ENCODE results near the gene ARHGEF25.

The ARHGEF25 gene

DNA sequence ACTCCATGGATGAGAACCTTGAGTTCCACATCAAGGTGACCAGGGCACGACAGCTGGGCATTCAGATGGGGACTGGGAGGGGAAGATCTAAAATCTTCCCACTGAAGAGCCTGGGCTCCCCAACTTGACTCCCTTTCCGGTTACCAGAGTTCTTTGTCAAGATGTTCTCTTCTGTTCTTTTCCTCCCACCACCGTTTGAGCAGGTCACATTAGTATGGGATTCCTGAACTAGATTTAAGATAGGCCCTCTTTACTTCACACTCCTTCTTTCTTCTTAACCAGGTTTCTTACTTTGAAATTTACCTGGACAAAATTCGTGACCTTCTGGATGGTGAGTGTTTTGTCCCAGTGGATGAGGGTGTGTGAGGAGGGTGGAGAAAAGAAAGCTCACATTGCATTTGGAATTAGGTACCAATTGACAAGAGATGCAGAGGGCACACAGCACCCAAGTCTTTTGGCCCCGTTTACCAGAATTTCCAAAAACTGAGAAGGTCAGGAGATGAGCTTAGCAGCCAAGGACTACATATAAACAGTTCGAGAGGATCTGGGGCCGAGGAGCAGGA, 47.0 kb upstream of the ARHGEF25 start:
- Histone ChIP-seq H3K36me3 (ENCODE audit: control insufficient read depth in 2 of 2, insufficient read depth in 1 of 2, low read length in 2 of 2) (peaks cover 0 to 22% of the 10 kb centered on the region in 2 experiments; a peak in 2 of 3 replicates), H3K4me1 (ENCODE audit: control insufficient read depth, insufficient read depth, low read length) (no peaks in the 10 kb centered on the region), H3K9me3 (ENCODE audit: control insufficient read depth, insufficient read depth, low read depth, low read length) (no peaks in the 10 kb centered on the region), H3K4me3 (ENCODE audit: low read depth, low read length) (no peak overlapping the region), H3K27ac (ENCODE audit: extremely low read depth, low read depth, low read length) (no peak overlapping the region)
- ChIA-PET CTCF (interaction anchor here (0.6 to 1.8 kb wide), 3 partner anchors 12 to 58 kb away, joined by 3 to 5 read pairs (median 4); no protein-coding TSS in a partner anchor), POLR2A (no interaction called here)
- TF ChIP-seq ZNF677 (tag by site-specific recombination; IDR thresholded peaks at IDR 0.05), result no peak
- TF ChIP-seq YY1 (tag by site-specific recombination; IDR thresholded peaks at IDR 0.05), result no peak
- TF ChIP-seq, protein P1, sequence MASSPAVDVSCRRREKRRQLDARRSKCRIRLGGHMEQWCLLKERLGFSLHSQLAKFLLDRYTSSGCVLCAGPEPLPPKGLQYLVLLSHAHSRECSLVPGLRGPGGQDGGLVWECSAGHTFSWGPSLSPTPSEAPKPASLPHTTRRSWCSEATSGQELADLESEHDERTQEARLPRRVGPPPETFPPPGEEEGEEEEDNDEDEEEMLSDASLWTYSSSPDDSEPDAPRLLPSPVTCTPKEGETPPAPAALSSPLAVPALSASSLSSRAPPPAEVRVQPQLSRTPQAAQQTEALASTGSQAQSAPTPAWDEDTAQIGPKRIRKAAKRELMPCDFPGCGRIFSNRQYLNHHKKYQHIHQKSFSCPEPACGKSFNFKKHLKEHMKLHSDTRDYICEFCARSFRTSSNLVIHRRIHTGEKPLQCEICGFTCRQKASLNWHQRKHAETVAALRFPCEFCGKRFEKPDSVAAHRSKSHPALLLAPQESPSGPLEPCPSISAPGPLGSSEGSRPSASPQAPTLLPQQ (tag by site-specific recombination; IDR thresholded peaks at IDR 0.05), result no peak
- TF ChIP-seq ZNF560 (tag by site-specific recombination; IDR thresholded peaks at IDR 0.05; ENCODE audit: borderline replicate concordance), result no peak
- TF ChIP-seq, protein P2, sequence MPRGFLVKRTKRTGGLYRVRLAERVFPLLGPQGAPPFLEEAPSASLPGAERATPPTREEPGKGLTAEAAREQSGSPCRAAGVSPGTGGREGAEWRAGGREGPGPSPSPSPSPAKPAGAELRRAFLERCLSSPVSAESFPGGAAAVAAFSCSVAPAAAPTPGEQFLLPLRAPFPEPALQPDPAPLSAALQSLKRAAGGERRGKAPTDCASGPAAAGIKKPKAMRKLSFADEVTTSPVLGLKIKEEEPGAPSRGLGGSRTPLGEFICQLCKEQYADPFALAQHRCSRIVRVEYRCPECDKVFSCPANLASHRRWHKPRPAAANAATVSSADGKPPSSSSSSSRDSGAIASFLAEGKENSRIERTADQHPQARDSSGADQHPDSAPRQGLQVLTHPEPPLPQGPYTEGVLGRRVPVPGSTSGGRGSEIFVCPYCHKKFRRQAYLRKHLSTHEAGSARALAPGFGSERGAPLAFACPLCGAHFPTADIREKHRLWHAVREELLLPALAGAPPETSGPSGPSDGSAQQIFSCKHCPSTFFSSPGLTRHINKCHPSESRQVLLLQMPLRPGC (tag by site-specific recombination; IDR thresholded peaks at IDR 0.05), result no peak
- no peak for TF ChIP-seq ZSCAN23 (tag by site-specific recombination; IDR thresholded peaks at IDR 0.05)
- no peak for TF ChIP-seq ZXDB (tag by site-specific recombination; IDR thresholded peaks at IDR 0.05)
- no peak for TF ChIP-seq GLI4 (tag by site-specific recombination; IDR thresholded peaks at IDR 0.05)
- TF ChIP-seq ZNF629 (tag by site-specific recombination; IDR thresholded peaks at IDR 0.05), result no peak
- TF ChIP-seq ZNF324 (tag by site-specific recombination; IDR thresholded peaks at IDR 0.05), result no peak
- TF ChIP-seq ZNF426 (tag by site-specific recombination; IDR thresholded peaks at IDR 0.05), result no peak
- TF ChIP-seq ZNF501 (tag by site-specific recombination; IDR thresholded peaks at IDR 0.05), result no peak
- no peak for TF ChIP-seq ZNF2 (tag by site-specific recombination; IDR thresholded peaks at IDR 0.05)
- no peak for TF ChIP-seq ZIC2 (tag by site-specific recombination; IDR thresholded peaks at IDR 0.05)
- no peak for TF ChIP-seq ZNF146 (tag by site-specific recombination; IDR thresholded peaks at IDR 0.05)
- no peak for TF ChIP-seq ZFHX2 (tag by site-specific recombination; conservative IDR thresholded peaks at IDR 0.05)
- TF ChIP-seq ZNF292 (tag by site-specific recombination; IDR thresholded peaks at IDR 0.05; ENCODE audit: borderline replicate concordance, low read depth), result no peak
- no peak for TF ChIP-seq ZNF202 (tag by site-specific recombination; IDR thresholded peaks at IDR 0.05; ENCODE audit: borderline replicate concordance)
- TF ChIP-seq ZNF549 (tag by site-specific recombination; IDR thresholded peaks at IDR 0.05), result no peak

DNA sequence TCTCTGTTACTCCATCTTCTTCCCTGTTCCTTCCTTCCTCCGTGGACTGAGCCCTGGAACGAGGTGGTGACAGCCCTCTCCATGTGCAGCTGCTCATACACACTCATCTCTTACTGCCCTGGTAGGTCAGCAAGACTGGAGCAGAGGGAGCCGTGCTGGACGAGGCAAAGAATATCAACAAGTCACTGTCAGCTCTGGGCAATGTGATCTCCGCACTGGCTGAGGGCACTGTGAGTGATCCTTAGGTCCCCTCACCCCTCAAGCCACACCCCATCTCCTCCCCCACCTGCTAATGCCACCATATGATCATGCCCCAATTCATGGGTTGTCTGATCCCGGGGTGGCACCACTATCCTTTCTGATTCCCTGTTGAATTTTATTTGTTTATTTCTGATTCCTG, 42.4 kb upstream of the ARHGEF25 start:
- CTCF ChIA-PET, result interaction anchor here (0.9 to 1.4 kb wide), 2 partner anchors 14 to 16 kb away, joined by 3 to 6 read pairs; no protein-coding TSS in a partner anchor
- Histone ChIP-seq H3K4me3 (ENCODE audit: low read depth, low read length) (no peak overlapping the region), H3K4me1 (ENCODE audit: control insufficient read depth, insufficient read depth, low read length) (no peaks in the 10 kb centered on the region), H3K36me3 (ENCODE audit: control insufficient read depth in 2 of 2, insufficient read depth in 1 of 2, low read length in 2 of 2) (peaks cover 10 to 44% of the 10 kb centered on the region in 2 experiments), H3K9me3 (ENCODE audit: control insufficient read depth, insufficient read depth, low read depth, low read length) (no peaks in the 10 kb centered on the region), H3K27ac (ENCODE audit: extremely low read depth, low read depth, low read length) (no peak overlapping the region)
- no peak for TF ChIP-seq ZNF155 (tag by site-specific recombination; IDR thresholded peaks at IDR 0.05)
- TF ChIP-seq EGR2 (tag by site-specific recombination; IDR thresholded peaks at IDR 0.05; ENCODE audit: low read depth), result no peak
- TF ChIP-seq ZBTB17 (tag by site-specific recombination; IDR thresholded peaks at IDR 0.05), result no peak
- no peak for TF ChIP-seq ZNF621 (tag by site-specific recombination; IDR thresholded peaks at IDR 0.05)
- no peak for TF ChIP-seq ZNF624 (tag by site-specific recombination; IDR thresholded peaks at IDR 0.05)
- TF ChIP-seq, protein P3, sequence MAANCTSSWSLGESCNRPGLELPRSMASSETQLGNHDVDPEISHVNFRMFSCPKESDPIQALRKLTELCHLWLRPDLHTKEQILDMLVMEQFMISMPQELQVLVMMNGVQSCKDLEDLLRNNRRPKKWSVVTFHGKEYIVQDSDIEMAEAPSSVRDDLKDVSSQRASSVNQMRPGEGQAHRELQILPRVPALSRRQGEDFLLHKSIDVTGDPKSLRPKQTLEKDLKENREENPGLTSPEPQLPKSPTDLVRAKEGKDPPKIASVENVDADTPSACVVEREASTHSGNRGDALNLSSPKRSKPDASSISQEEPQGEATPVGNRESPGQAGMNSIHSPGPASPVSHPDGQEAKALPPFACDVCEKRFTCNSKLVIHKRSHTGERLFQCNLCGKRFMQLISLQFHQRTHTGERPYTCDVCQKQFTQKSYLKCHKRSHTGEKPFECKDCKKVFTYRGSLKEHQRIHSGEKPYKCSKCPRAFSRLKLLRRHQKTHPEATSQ (tag by site-specific recombination; IDR thresholded peaks at IDR 0.05), result no peak
- TF ChIP-seq SCRT2 (tag by site-specific recombination; IDR thresholded peaks at IDR 0.05), result 0 out of 2 replicates have a peak, but pooled peaks have one; percentile 20
- POLR2A ChIA-PET, result no interaction called here

Data from HEK293 (cell line).